Keratinocyte (primary cell): ENCODE data around the gene UNC13B. TPM values are rescaled to one million over a fixed set of nuclear protein-coding genes. Genes with fewer than 3 reads are reported as not detected.

Source experiments
- DNase-seq: peaks from one replicate; pipeline ENCODE4 v3.0.0-alpha.2; 2011; ENCODE audit warnings: low read depth, missing footprints, low spot score
- FAIRE-seq: peaks from 2 replicates; lab custom pipeline; 2011; peaks lifted over from hg19 to GRCh38; lab: Jason Lieb, UNC
- H2AFZ ChIP-seq: 2 replicates; pipeline ENCODE4 v1.6.0; 2012; ENCODE audit warnings: low read length, control low read depth, inconsistent platforms; ENCODE audit not compliant: control insufficient read depth
- H3K27ac ChIP-seq: 2 replicates; pipeline ENCODE4 v1.5.1; 2011; ENCODE audit warnings: low read length; ENCODE audit not compliant: control insufficient read depth, insufficient read depth
- H3K27me3 ChIP-seq: 3 replicates; pipeline ENCODE4 v1.6.0; 2011; ENCODE audit warnings: low read length; ENCODE audit not compliant: control insufficient read depth, insufficient read depth; ENCODE audit errors: extremely low read depth
- H3K36me3 ChIP-seq, 2 experiments: 2 replicates in 1 of 2; 3 replicates in 1 of 2; pipeline ENCODE4 v1.5.1; 2011; ENCODE audit warnings: low read length in 2 of 2, mild to moderate bottlenecking in 1 of 2; ENCODE audit not compliant: control insufficient read depth in 2 of 2, insufficient read depth in 2 of 2; ENCODE audit errors: extremely low read depth in 1 of 2
- H3K4me1 ChIP-seq: 3 replicates; pipeline ENCODE4 v1.5.1; 2011; ENCODE audit warnings: low read length; ENCODE audit not compliant: control insufficient read depth, insufficient read depth; ENCODE audit errors: extremely low read depth
- H3K4me2 ChIP-seq: 3 replicates; pipeline ENCODE4 v1.6.0; 2011; ENCODE audit warnings: low read depth, low read length; ENCODE audit not compliant: control insufficient read depth, insufficient read depth; ENCODE audit errors: extremely low read depth
- H3K4me3 ChIP-seq, 3 experiments: fragments of 200-600 bp in 1 of 3; sonication (generic) in 1 of 3; 2 replicates in 2 of 3; 3 replicates in 1 of 3; pipeline ENCODE4 v1.5.1; 2011 to 2016; ENCODE audit warnings: low read length in 3 of 3, mild to moderate bottlenecking in 3 of 3, control low read depth in 2 of 3, inconsistent platforms in 1 of 3, low read depth in 1 of 3, mixed read lengths in 1 of 3, mixed run types in 1 of 3, moderate library complexity in 1 of 3; ENCODE audit not compliant: control insufficient read depth in 2 of 3, insufficient read depth in 2 of 3; ENCODE audit errors: extremely low read depth in 1 of 3
- H3K79me2 ChIP-seq: 2 replicates; pipeline ENCODE4 v1.6.0; 2012; ENCODE audit warnings: low read length; ENCODE audit not compliant: control insufficient read depth, insufficient read depth
- H3K9ac ChIP-seq: 3 replicates; pipeline ENCODE4 v1.6.0; 2011; ENCODE audit warnings: low read length; ENCODE audit not compliant: control insufficient read depth, insufficient read depth; ENCODE audit errors: extremely low read depth
- H3K9me1 ChIP-seq: 3 replicates; pipeline ENCODE4 v1.6.0; 2011; ENCODE audit warnings: low read length; ENCODE audit not compliant: control insufficient read depth, insufficient read depth; ENCODE audit errors: extremely low read depth
- H3K9me3 ChIP-seq: 2 replicates; pipeline ENCODE4 v1.5.1; 2012; ENCODE audit warnings: low read depth, low read length; ENCODE audit not compliant: control insufficient read depth
- H4K20me1 ChIP-seq: 3 replicates; pipeline ENCODE4 v1.6.0; 2011; ENCODE audit warnings: low read length; ENCODE audit not compliant: control insufficient read depth, insufficient read depth; ENCODE audit errors: extremely low read depth
- CTCF ChIP-seq, 3 experiments: IDR thresholded peaks in 1 of 3; conservative IDR thresholded peaks in 1 of 3; optimal IDR thresholded peaks in 1 of 3; 2 replicates in 2 of 3; 3 replicates in 1 of 3; pipeline versions ENCODE3 to v1.5.1; 2011; ENCODE audit warnings: low read length in 3 of 3, mild to moderate bottlenecking in 3 of 3, moderate library complexity in 2 of 3, control low read depth in 1 of 3, inconsistent platforms in 1 of 3; ENCODE audit not compliant: insufficient read depth in 2 of 3; ENCODE audit errors: extremely low read depth in 1 of 3
- EZH2 ChIP-seq: IDR thresholded peaks from one replicate; pipeline ENCODE4 v1.6.1; 2012; ENCODE audit warnings: inconsistent platforms, mild to moderate bottlenecking, low read length, moderate library complexity
- dilution Hi-C: fragments of 300-500 bp; cut with MboI; formaldehyde crosslinking; loops from one replicate; pipeline ENCODE4 v1.7.0; 2020; ENCODE audit warnings: low sequenced_read_pairs; ENCODE audit not compliant: extremely low pct_ligation_motif_present
- polyA plus RNA-seq, 5 experiments: library from polyadenylated mRNA; depleted of rRNA in 3 of 5; stranded (reverse) in 3 of 5; stranded (forward) in 1 of 5; unstranded in 1 of 5; fragments of >200 nt; gene quantifications; 1 replicate in 1 of 5; 2 replicates in 3 of 5; 3 replicates in 1 of 5; pipeline versions ENCODE4 v1.2.1 to v1.2.3, GENCODE V29; 2011 to 2012; ENCODE audit warnings: missing spikeins in 2 of 5, low read depth in 1 of 5, low replicate concordance in 1 of 5

UNC13B gene
- polyA plus RNA-seq, 1 donor (not counting 4 experiments of a cell fraction or from before 2014, with no cell fraction given): 9.3 TPM

- no peaks in the 10 kb centered on the region for H3K27me3 ChIP-seq
- H3K4me3 ChIP-seq: no peak overlapping the region
- dilution Hi-C loops: no loop called here
- H3K27ac ChIP-seq: no peak overlapping the region
- no peaks in the 10 kb centered on the region for H3K36me3 ChIP-seq
- H3K79me2 ChIP-seq: no peaks in the 10 kb centered on the region
- no peaks in the 10 kb centered on the region for H4K20me1 ChIP-seq
- H3K9ac ChIP-seq: no peak overlapping the region
- FAIRE-seq (no peak), DNase-seq (no peak)
- no peak for TF ChIP-seq CTCF (optimal IDR thresholded peaks at IDR 0.05 in 1 of 3, IDR thresholded peaks at IDR 0.05 in 1 of 3, conservative IDR thresholded peaks at IDR 0.05 in 1 of 3; ENCODE audit: extremely low read depth in 1 of 3, insufficient read depth in 2 of 3, low read length in 3 of 3)
- no peak for TF ChIP-seq EZH2
- no peak overlapping the region for H2AFZ ChIP-seq
- peaks cover 19% of the 10 kb centered on the region for H3K4me1 ChIP-seq
- H3K9me3 ChIP-seq: no peaks in the 10 kb centered on the region
- no peaks in the 10 kb centered on the region for H3K9me1 ChIP-seq
- H3K4me2 ChIP-seq: peak overlapping the region; percentile 68
Observed at GRCh38 chr9:35342221-35342958, 180.6 kb downstream of the UNC13B start.

GRCh38 chr9:35348109-35348508 is 186.3 kb downstream of the UNC13B start:
- TF ChIP-seq CTCF (optimal IDR thresholded peaks at IDR 0.05 in 1 of 3, IDR thresholded peaks at IDR 0.05 in 1 of 3, conservative IDR thresholded peaks at IDR 0.05 in 1 of 3; ENCODE audit: extremely low read depth in 1 of 3, insufficient read depth in 2 of 3, low read length in 3 of 3): no peak
- TF ChIP-seq EZH2: no peak
- dilution Hi-C loops: no loop called here
- FAIRE-seq: no peak
- Histone ChIP-seq H3K4me2 (no peak overlapping the region), H3K4me1 (no peaks in the 10 kb centered on the region), H4K20me1 (no peaks in the 10 kb centered on the region), H3K9me3 (no peaks in the 10 kb centered on the region), H3K27ac (no peak overlapping the region), H3K27me3 (no peaks in the 10 kb centered on the region), H2AFZ (no peak overlapping the region), H3K79me2 (no peaks in the 10 kb centered on the region), H3K36me3 (no peaks in the 10 kb centered on the region), H3K9me1 (no peaks in the 10 kb centered on the region), H3K9ac (no peak overlapping the region), H3K4me3 (no peak overlapping the region)
- DNase-seq: no peak
